Pulmonary artery endothelial cell (primary cell): ENCODE measurements around the gene SLIT1. TPM values are rescaled to one million over a fixed set of nuclear protein-coding genes. Genes with fewer than 3 reads are reported as not detected.

ENCODE experiments used
- DNase-seq: peaks from one replicate; pipeline ENCODE4 v3.0.0-alpha.2; 2011; ENCODE audit warnings: low read depth, low spot score
- total RNA-seq: library from RNA; depleted of rRNA; stranded (reverse); fragments of >200 nt; gene quantifications from 2 replicates; pipeline ENCODE4 v1.2.3, GENCODE V29; 2014

Gene SLIT1
- total RNA-seq, 1 donor from 2014 or later = under 0.01 TPM

- no peak for DNase-seq
These were observed 181.2 kb downstream of the SLIT1 start for GRCh38 chr10:97004591-97004990.

- no peak for DNase-seq
These were observed 182.0 kb downstream of the SLIT1 start for GRCh38 chr10:97003804-97004201.

- no peak for DNase-seq
These were observed 182.5 kb downstream of the SLIT1 start for GRCh38 chr10:97003151-97003803.

- no peak for DNase-seq
These were observed 183.1 kb downstream of the SLIT1 start for GRCh38 chr10:97002670-97003069.

GRCh38 chr10:97001183-97001991 lies 184.4 kb downstream of the SLIT1 start:
- no peak for DNase-seq

- no peak for DNase-seq
These were observed 185.1 kb downstream of the SLIT1 start for GRCh38 chr10:97000487-97001182.

- no peak for DNase-seq
These were observed 185.8 kb downstream of the SLIT1 start for GRCh38 chr10:96999987-97000386.

- DNase-seq = no peak
These were observed 186.4 kb downstream of the SLIT1 start for GRCh38 chr10:96999337-96999736.

GRCh38 chr10:96998329-96998888 lies 187.3 kb downstream of the SLIT1 start:
- DNase-seq = no peak

- DNase-seq = no peak
These were observed 189.3 kb downstream of the SLIT1 start for GRCh38 chr10:96996275-96996965.

- DNase-seq = no peak
These were observed 189.9 kb downstream of the SLIT1 start for GRCh38 chr10:96995851-96996250.

GRCh38 chr10:96992721-96993120 lies 193.0 kb downstream of the SLIT1 start:
- DNase-seq = no peak

- DNase-seq = no peak
These were observed 194.4 kb downstream of the SLIT1 start for GRCh38 chr10:96991313-96991841.

- no peak for DNase-seq
These were observed 197.3 kb downstream of the SLIT1 start for GRCh38 chr10:96988426-96988825.

- DNase-seq = no peak
These were observed 197.9 kb downstream of the SLIT1 start for GRCh38 chr10:96987842-96988175.

- no peak for DNase-seq
These were observed 198.5 kb downstream of the SLIT1 start for GRCh38 chr10:96987141-96987841.

- DNase-seq = no peak
These were observed 199.4 kb downstream of the SLIT1 start for GRCh38 chr10:96986200-96986856.

GRCh38 chr10:96984541-96985131 lies 201.1 kb downstream of the SLIT1 start:
- no peak for DNase-seq

GRCh38 chr10:96982149-96982930 lies 203.4 kb downstream of the SLIT1 start:
- DNase-seq = no peak
